ENCODE results near the gene FKBP1A.

FKBP1A gene

GRCh38 chr20:1330075-1330830 is 62.6 kb downstream of the FKBP1A start:
- DNase-seq, result no peak

- no peak for DNase-seq
Observed at GRCh38 chr20:1328680-1329330, 64.0 kb downstream of the FKBP1A start, which contains the start of gene SDCBP2. Gene SDCBP2, minus strand, starts transcription at chr20:1329139. Its CDS starts 8,723 bp downstream, at chr20:1320416.

GRCh38 chr20:1327827-1328679 is 64.8 kb downstream of the FKBP1A start:
- no peak for DNase-seq

GRCh38 chr20:1327241-1327653 is 65.6 kb downstream of the FKBP1A start:
- DNase-seq, result peak; percentile 14

GRCh38 chr20:1326031-1326930 is 66.6 kb downstream of the FKBP1A start:
- DNase-seq, result no peak

- DNase-seq, result peak; percentile 98
Observed at GRCh38 chr20:1325173-1326030, 67.5 kb downstream of the FKBP1A start.

- peak; percentile 65 for DNase-seq
Observed at GRCh38 chr20:1324598-1325172, 68.2 kb downstream of the FKBP1A start.

- no peak for DNase-seq
Observed at GRCh38 chr20:1323830-1324597, 68.8 kb downstream of the FKBP1A start.

GRCh38 chr20:1323256-1323655 is 69.6 kb downstream of the FKBP1A start:
- no peak for DNase-seq

- no peak for DNase-seq
Observed at GRCh38 chr20:1322511-1323245, 70.2 kb downstream of the FKBP1A start.

- DNase-seq, result no peak
Observed at GRCh38 chr20:1321654-1321939, 71.3 kb downstream of the FKBP1A start.

- DNase-seq, result no peak
Observed at GRCh38 chr20:1320902-1321653, 71.8 kb downstream of the FKBP1A start.

- no peak for DNase-seq
Observed at GRCh38 chr20:1320016-1320415, 72.8 kb downstream of the FKBP1A start.

- no peak for DNase-seq
Observed at GRCh38 chr20:1319462-1319861, 73.4 kb downstream of the FKBP1A start.

GRCh38 chr20:1319051-1319450 is 73.8 kb downstream of the FKBP1A start:
- no peak for DNase-seq

Measured in OCI-M1 (cell line).